Activated gamma-delta T cell (primary cell): ENCODE data around the gene FDX1.

ENCODE experiments used
- DNase-seq: peaks from one replicate; lab custom pipeline; 2025; lab: John Stamatoyannopoulos, UW

FDX1 gene

GRCh38 chr11:110509472-110509871 is 79.7 kb downstream of the FDX1 start:
- DNase-seq: no peak

DNA sequence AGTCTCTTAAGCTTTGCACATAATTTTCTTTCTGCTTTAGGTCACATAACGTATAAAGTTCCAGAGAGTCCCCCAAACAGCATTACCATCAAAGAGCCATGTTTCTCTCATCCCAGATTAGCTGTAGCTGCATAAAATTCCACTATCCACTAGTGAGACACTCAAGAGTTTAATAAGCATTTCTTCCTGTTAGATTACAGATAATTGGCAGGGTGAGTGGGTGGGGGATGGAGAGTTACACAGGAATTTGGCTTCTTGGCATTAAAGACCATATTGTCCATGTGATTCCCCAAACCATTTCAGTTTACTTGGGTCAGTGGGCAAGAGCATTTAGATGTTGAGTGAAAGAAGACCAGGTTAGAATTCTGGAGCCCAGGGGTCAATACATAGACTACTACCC is 82.3 kb downstream of the FDX1 start:
- no peak for DNase-seq

DNA sequence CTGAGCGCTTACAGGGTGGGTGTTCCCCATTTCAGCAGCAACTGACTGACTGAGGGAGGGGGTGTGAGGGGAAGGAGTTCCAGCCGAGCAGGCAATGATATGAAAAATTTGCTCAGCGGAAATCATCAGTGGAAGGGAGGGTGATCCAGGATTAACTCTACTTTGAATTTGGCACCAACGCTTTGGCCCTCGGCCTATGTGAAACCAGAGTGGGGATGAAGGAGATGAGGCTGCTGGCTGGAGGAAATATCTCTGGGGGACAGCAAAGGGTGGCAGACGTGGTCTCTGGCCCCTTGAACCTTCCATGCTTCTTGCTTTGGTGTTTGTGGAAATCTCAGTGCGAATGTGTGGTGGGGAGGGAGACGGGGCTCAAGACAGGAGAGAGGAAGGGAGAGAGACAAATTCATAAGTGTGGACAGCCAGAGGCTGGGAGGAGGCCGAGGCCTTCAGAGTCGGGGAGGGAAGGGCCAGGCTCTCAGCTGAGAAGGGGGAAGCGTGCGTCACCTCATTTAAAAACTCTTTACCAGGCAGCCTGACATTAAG is 83.6 kb downstream of the FDX1 start:
- no peak for DNase-seq

GRCh38 chr11:110513846-110514437 is 84.2 kb downstream of the FDX1 start:
- no peak for DNase-seq
